MM.1S (cell line): ENCODE measurements around the gene FAF2.

Source experiments
- CTCF ChIP-seq: fragments of 300-600 bp; sonication (generic); IDR thresholded peaks from 2 replicates; pipeline ENCODE4 v1.5.1; 2016; ENCODE audit warnings: antibody characterized with exemption, low read length, mixed read lengths
- EZH2phosphoT487 ChIP-seq: fragments of 300-600 bp; sonication (generic); IDR thresholded peaks from 2 replicates; pipeline ENCODE4 v1.6.1; 2018; ENCODE audit warnings: antibody characterized with exemption, low read length

GRCh38 chr5:176446028-176446665 lies 2.0 kb upstream of the FAF2 start:
- TF ChIP-seq CTCF (no peak), EZH2phosphoT487 (no peak)
